IPS-NIHi11 (cell line): ENCODE data around the gene DPP10.
"Not testable (repeated sequence)": the region's sequence is repeated elsewhere in the genome, so short reads cannot be mapped to it uniquely, and the experiment has no call there.

Experiments used
- DNase-seq: peaks from one replicate; pipeline ENCODE4 v3.0.0; 2012; ENCODE audit warnings: mixed read lengths, low spot score

The DPP10 gene

GRCh38 chr2:114724454-114724853 lies 282.0 kb downstream of the DPP10 start:
- no peak for DNase-seq

- no peak for DNase-seq
Observed at GRCh38 chr2:114727012-114727411, 284.6 kb downstream of the DPP10 start.

GRCh38 chr2:114728372-114728771 lies 285.9 kb downstream of the DPP10 start:
- DNase-seq: no peak

GRCh38 chr2:114729026-114729425 lies 286.6 kb downstream of the DPP10 start:
- DNase-seq: no peak

- DNase-seq: no peak
Observed at GRCh38 chr2:114735126-114735525, 292.7 kb downstream of the DPP10 start.

- no peak for DNase-seq
Observed at GRCh38 chr2:114742245-114742644, 299.8 kb downstream of the DPP10 start.

GRCh38 chr2:114745700-114746099 lies 303.3 kb downstream of the DPP10 start:
- no peak for DNase-seq

GRCh38 chr2:114748175-114748574 lies 305.7 kb downstream of the DPP10 start:
- DNase-seq: not testable (repeated sequence)

- no peak for DNase-seq
Observed at GRCh38 chr2:114752425-114752824, 310.0 kb downstream of the DPP10 start.

- DNase-seq: no peak
Observed at GRCh38 chr2:114753145-114753544, 310.7 kb downstream of the DPP10 start.

- no peak for DNase-seq
Observed at GRCh38 chr2:114754907-114755563, 312.6 kb downstream of the DPP10 start.

- DNase-seq: no peak
Observed at GRCh38 chr2:114762376-114762775, 319.9 kb downstream of the DPP10 start.

- no peak for DNase-seq
Observed at GRCh38 chr2:114762986-114763385, 320.5 kb downstream of the DPP10 start.

GRCh38 chr2:114769110-114769509 lies 326.7 kb downstream of the DPP10 start:
- DNase-seq: no peak

- DNase-seq: no peak
Observed at GRCh38 chr2:114769991-114770390, 327.6 kb downstream of the DPP10 start.

GRCh38 chr2:114784046-114784445 lies 341.6 kb downstream of the DPP10 start:
- no peak for DNase-seq

- DNase-seq: no peak
Observed at GRCh38 chr2:114784890-114785583, 342.6 kb downstream of the DPP10 start.

- DNase-seq: no peak
Observed at GRCh38 chr2:114786901-114787300, 344.5 kb downstream of the DPP10 start.

GRCh38 chr2:114787486-114787885 lies 345.0 kb downstream of the DPP10 start:
- DNase-seq: no peak

- no peak for DNase-seq
Observed at GRCh38 chr2:114789989-114790388, 347.5 kb downstream of the DPP10 start.

GRCh38 chr2:114797540-114797939 lies 355.1 kb downstream of the DPP10 start:
- no peak for DNase-seq

- no peak for DNase-seq
Observed at GRCh38 chr2:114797942-114798341, 355.5 kb downstream of the DPP10 start.

- no peak for DNase-seq
Observed at GRCh38 chr2:114800371-114800770, 357.9 kb downstream of the DPP10 start.

GRCh38 chr2:114805195-114805594 lies 362.8 kb downstream of the DPP10 start:
- DNase-seq: no peak
